IPS-15b (cell line): Measurements from ENCODE around the gene CAMSAP1.
"Not testable (repeated sequence)": the region's sequence is repeated elsewhere in the genome, so short reads cannot be mapped to it uniquely, and the experiment has no call there.

ENCODE experiments used
- H3K27me3 ChIP-seq: one replicate; pipeline ENCODE4 v1.6.1; 2013; ENCODE audit warnings: low read length; ENCODE audit not compliant: control insufficient read depth, insufficient read depth
- H3K36me3 ChIP-seq: one replicate; pipeline ENCODE4 v1.6.1; 2013; ENCODE audit warnings: low read length; ENCODE audit not compliant: control insufficient read depth, insufficient read depth
- H3K4me1 ChIP-seq: one replicate; pipeline ENCODE4 v1.6.1; 2013; ENCODE audit warnings: mild to moderate bottlenecking, low read length; ENCODE audit not compliant: control insufficient read depth, insufficient read depth
- H3K4me3 ChIP-seq: one replicate; pipeline ENCODE4 v1.5.1; 2013; ENCODE audit warnings: low read depth, low read length
- H3K9ac ChIP-seq: one replicate; pipeline ENCODE4 v1.6.1; 2013; ENCODE audit warnings: low read depth, mild to moderate bottlenecking, low read length
- H3K9me3 ChIP-seq: one replicate; pipeline ENCODE4 v1.6.1; 2013; ENCODE audit warnings: mild to moderate bottlenecking, low read length; ENCODE audit not compliant: control insufficient read depth, insufficient read depth

CAMSAP1 gene

DNA sequence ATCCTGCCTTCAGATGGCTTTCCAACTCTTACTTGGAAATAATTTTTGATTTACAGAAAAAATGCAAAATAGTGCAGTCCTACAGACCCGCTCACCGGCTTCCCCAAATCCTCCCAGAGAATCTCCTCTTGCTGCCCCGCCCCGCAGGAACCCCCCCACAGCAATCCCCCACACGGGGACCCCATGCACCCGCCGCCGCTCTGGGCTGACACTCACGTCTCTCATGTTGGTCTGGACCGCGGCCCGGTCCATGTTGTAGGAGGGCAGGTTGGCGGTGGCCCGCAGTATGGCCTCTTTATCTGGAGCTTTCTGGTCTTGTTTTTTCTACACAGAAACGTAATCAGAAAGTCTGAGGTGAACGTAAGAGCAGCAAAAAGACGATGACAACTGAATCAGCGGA, 40.2 kb upstream of the CAMSAP1 start:
- Histone ChIP-seq H3K4me3 (no peak overlapping the region), H3K4me1 (no peaks in the 10 kb centered on the region), H3K27me3 (no peaks in the 10 kb centered on the region), H3K9ac (no peak overlapping the region), H3K36me3 (peaks cover 37% of the 10 kb centered on the region), H3K9me3 (no peaks in the 10 kb centered on the region)

DNA sequence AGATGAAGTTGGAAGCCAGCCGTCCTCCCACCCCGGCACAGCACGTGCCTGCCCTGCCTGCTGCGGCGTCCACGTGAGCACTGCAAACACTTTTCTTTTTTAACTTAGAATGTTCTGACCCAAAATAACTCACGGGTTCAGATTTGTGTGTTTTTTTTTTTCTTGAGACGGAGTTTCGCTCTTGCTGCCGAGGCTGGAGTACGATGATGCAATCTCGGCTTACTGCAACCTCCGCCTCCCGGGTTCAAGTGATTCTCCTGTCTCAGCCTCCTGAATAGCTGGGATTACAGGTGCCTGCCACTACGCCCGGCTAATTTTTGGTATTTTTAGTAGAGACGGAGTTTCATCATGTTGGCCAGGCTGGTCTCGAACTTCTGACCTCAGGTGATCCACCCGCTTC, 39.8 kb upstream of the CAMSAP1 start:
- H3K27me3 ChIP-seq, H3K4me3 ChIP-seq, H3K9me3 ChIP-seq, H3K4me1 ChIP-seq, H3K9ac ChIP-seq: not testable (repeated sequence)
- peaks cover 32% of the 10 kb centered on the region for H3K36me3 ChIP-seq

DNA sequence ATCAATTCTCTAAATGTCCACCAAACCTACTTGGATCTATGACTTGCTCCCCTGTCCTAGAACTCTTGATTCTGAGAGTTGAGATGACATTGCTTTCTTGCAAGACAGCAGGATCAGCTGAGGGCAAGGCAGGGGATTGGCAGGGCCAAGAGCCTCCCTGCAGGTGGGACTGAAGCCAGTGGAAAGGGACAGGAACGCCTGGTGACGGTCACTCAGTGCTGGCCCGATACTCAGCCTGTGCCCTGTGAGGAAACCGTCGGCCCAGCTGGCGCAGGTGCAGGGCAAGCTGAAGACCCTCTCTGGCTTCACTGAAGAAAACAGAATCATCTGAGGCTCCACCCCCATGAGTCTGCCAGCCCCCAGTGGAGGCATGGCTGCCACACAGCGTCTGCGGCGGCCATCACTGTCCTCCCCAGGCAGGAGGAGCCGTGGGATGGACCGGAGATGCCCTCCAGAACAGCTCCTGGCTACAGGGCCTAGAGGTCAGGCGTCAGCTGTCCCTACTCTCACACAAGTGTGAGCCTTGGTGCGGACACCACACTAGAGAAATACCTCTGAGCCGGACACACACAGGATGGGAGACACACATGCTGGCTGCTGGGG, 39.1 kb upstream of the CAMSAP1 start:
- Histone ChIP-seq H3K4me1 (no peaks in the 10 kb centered on the region), H3K9ac (no peak overlapping the region)

DNA sequence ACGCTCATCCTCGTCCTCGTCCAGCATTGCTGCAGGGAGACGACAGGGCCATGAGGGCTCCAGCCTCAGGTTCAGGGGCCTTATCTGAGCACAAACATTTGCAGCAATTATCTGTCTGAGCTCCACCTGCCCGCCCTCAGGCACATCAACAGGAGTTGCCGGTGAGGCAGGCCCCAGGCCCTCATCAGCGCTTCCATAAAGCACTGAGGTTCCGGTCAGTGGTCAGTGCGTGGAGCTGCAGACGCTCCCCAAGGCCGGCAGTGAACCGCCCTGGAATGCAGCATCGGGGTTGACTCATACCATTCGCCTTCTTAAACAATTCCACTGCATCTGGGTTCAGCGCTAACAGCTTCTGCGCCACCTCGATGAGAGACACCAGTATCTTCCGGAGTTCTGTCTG, 38.6 kb upstream of the CAMSAP1 start:
- Histone ChIP-seq H3K9ac (no peak overlapping the region), H3K9me3 (no peaks in the 10 kb centered on the region), H3K4me1 (no peaks in the 10 kb centered on the region), H3K36me3 (peaks cover 31% of the 10 kb centered on the region), H3K27me3 (no peaks in the 10 kb centered on the region), H3K4me3 (no peak overlapping the region)

More for the DNA sequence above, 39.1 kb upstream of the CAMSAP1 start:
- H3K36me3 ChIP-seq = peaks cover 31% of the 10 kb centered on the region
- no peaks in the 10 kb centered on the region for H3K27me3 ChIP-seq
- no peak overlapping the region for H3K4me3 ChIP-seq
- no peaks in the 10 kb centered on the region for H3K9me3 ChIP-seq

DNA sequence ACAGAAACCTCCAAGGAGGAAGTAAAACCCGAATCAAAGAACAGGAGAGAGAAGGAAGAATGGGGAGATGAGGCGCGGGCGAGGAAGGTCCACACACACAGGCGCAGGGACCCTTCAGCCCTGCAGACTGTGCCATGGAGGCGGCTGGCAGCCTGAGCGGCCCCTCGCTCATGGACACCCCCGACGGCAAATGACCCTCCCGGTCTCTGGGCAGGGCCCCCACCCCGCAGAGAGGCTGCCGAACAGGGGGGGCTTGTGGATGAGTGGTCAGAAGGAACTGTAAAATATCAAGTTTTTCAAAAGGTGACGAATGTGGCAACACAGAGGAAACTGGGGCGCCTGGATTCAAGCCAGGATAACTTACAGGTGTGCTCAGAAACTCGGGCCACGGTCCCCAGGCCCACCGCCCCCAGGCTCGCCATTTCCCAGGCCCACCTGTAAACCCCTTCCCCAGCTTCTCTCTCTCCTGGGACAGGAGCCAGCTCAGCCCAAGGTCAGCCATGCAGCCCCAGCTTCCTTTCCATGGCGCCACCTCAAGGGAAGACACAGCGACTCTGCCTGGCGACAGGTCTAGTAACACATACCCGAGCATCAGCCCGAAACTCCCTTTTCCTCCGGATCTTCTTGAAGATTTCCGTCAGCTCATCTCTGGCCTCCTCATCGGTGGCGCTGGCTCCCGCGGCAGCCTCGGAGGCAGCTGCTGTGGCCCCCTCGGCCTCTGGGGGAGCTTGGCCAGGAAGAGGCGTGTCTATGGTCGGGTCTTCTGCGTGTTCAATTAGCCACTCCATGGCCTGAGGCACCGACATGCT, 37.3 kb upstream of the CAMSAP1 start:
- Histone ChIP-seq H3K4me3 (no peak overlapping the region), H3K9ac (no peak overlapping the region), H3K36me3 (peaks cover 32% of the 10 kb centered on the region), H3K27me3 (no peaks in the 10 kb centered on the region), H3K9me3 (no peaks in the 10 kb centered on the region), H3K4me1 (no peaks in the 10 kb centered on the region)

GRCh38 chr9:135943604-135944003, 36.3 kb upstream of the CAMSAP1 start:
- peaks cover 36% of the 10 kb centered on the region for H3K36me3 ChIP-seq
- not testable (repeated sequence) for H3K27me3 ChIP-seq, H3K4me1 ChIP-seq, H3K9me3 ChIP-seq, H3K9ac ChIP-seq, H3K4me3 ChIP-seq

DNA sequence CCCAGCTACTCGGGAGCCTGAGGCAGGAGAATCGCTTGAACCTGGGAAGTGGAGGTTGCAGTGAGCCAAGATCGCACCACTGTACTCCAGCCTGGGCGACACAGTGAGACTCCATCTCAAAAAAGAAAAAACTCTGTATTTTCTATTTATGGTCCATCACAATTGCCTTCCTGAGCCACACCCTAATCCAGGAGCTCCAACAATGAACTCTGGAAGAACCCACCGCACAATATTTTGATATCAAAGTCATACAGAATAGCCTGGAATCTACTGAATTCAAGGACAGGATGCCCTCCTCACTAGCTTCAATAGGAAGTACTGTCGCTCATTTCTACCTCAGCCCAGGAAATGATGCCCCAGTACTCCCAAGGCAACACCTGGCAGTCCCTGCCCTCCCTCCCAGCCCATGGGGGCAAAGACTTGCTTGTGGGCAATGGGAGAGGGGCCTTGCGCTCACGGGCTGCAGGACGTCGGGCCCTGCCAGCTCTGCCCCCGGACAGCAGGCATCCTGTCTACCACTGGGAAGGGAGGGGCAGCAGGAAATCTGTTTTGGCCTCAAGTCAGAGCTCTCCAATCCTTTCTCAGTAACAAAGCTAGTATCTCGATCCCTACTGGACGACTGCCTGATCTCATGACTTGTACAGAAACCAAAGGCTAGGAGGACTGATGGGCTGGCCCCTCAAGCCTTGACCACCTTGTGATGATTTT, 34.1 kb upstream of the CAMSAP1 start:
- H3K9ac ChIP-seq = no peak overlapping the region
- H3K36me3 ChIP-seq = peaks cover 43% of the 10 kb centered on the region
- no peaks in the 10 kb centered on the region for H3K4me1 ChIP-seq
- H3K9me3 ChIP-seq = no peaks in the 10 kb centered on the region
- H3K27me3 ChIP-seq = no peaks in the 10 kb centered on the region
- no peak overlapping the region for H3K4me3 ChIP-seq

DNA sequence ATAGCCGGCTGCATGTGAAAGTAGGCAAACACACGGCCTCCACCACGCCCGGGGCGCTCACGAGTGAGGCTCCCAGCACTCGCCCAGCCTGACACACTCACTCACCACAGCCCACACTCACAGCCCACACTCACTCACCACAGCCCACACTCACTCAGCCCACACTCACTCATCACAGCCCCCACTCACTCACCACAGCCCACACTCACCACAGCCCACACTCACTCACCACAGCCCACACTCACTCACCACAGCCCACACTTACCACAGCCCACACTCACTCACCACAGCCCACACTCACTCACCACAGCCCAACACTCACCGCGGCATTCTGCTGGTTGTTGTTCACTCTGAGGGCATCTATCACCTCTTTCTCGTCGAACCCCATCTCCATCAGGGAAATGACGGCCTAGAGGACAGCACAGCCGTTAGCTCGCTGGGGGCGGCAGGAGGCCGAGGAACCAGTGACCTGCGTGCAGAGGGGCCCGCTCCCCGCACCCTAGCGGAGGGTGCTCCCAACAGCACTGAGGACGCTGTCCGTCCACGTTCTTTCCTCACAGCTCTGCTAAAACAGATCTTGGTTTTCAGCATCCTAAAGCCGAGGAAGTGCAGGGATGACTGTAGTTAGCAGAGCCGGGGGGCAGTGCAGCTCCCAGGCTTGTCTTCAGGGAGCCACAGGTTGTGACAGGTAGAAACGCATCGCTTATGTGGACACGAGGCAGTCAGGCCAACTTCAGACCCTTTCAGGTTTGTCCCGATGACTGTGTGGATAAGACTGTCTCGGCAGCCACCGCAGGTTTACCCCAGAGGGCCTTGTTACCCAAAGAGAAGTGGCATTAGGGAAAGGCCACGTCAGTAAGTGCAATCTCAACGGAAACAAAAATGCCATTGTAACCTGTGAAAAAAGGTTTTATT, 32.3 kb upstream of the CAMSAP1 start:
- Histone ChIP-seq H3K9ac (no peak overlapping the region), H3K4me3 (no peak overlapping the region)

GRCh38 chr9:135937521-135938489, 30.5 kb upstream of the CAMSAP1 start:
- H3K36me3 ChIP-seq = peaks cover 44% of the 10 kb centered on the region
- H3K27me3 ChIP-seq = no peaks in the 10 kb centered on the region
- no peak overlapping the region for H3K4me3 ChIP-seq
- H3K9me3 ChIP-seq = no peaks in the 10 kb centered on the region
- no peaks in the 10 kb centered on the region for H3K4me1 ChIP-seq
- H3K9ac ChIP-seq = no peak overlapping the region

More for the DNA sequence above, 32.3 kb upstream of the CAMSAP1 start:
- Histone ChIP-seq H3K36me3 (peaks cover 38% of the 10 kb centered on the region), H3K9me3 (no peaks in the 10 kb centered on the region), H3K27me3 (no peaks in the 10 kb centered on the region), H3K4me1 (no peaks in the 10 kb centered on the region)

GRCh38 chr9:135933114-135933513, 25.8 kb upstream of the CAMSAP1 start:
- Histone ChIP-seq H3K36me3 (peaks cover 36% of the 10 kb centered on the region), H3K4me1 (no peaks in the 10 kb centered on the region), H3K9me3 (no peaks in the 10 kb centered on the region), H3K4me3 (no peak overlapping the region), H3K27me3 (no peaks in the 10 kb centered on the region), H3K9ac (no peak overlapping the region)
